GM21526 (cell line): ENCODE data around the gene CH25H.
"Not testable (repeated sequence)": the region's sequence is repeated elsewhere in the genome, so short reads cannot be mapped to it uniquely, and the experiment has no call there.

Source experiments
- ATAC-seq: cut with Tn5 transposase; IDR thresholded peaks from one replicate; pipeline ENCODE4 v1.9.1; 2021; ENCODE audit warnings: moderate library complexity; ENCODE audit not compliant: unreplicated experiment, low FRiP score

The CH25H gene

DNA sequence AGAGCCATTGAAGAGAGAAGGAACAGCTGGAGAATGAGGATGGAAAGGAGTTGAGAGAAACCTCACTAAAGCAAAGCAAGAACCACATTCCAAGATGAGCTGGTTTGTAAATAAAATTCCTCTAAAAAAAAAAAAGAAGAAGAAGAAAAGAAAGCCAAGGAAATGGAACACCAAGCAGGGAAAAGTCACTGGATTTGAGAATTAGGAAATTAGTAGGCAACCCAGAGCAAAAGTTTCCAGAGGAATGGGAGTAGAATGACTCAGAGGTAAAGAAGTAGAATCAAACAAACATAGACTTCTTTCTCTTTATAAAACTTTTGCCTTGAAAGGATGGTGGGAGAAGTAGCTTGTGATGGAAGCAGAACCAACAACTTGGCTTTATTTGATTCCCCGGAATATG lies 3.9 kb downstream of the CH25H start:
- no peak for ATAC-seq

DNA sequence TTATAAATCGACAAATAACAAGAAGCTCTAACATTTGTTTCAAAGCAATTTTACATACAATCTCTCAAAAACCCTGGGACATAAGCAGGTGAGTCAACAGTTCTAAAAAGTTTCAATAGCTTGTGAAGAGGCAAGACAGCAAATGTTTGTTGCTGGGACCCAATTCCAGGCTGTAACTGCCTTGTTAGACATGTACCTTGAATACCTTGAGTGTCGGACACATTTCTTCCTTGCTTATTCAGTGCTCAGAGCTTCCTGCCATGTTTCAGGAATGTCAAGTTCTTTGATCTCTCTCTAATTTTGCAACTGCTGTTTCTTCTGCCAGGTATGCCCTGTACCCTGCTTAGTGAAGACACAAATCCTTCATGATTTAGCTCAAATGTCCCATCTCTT lies 5.1 kb downstream of the CH25H start:
- no peak for ATAC-seq

DNA sequence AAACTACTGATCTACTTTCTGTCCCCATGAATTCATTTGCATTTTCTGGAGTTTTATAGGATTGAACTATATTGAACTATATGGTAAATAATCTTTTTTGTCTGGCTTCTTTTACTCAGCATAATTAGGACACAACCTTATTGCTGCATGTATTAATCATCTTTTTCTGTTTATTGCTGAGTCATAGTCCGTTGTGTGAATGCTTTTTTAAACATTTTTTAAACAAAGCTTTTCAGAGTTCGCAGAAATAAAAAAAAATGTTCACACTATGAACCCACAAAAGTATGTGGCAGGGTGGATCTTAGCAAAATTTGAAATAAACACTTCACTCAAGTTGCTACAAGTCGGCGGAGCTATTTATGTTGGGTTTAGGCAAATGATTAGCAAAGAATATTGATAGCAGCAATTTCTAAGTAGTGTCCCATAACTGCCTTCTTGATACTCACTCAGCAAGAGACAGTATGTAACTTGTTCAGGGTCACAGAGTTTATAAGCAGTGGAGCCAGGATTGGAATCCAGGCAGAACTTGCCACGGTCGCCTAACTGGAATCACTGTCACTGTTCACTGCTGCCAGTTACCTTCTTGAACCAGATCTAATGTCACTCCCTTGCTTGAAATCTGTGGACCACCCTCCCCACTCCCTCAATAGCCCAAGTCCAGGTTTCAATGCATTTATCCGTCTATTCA lies 5.6 kb downstream of the CH25H start:
- ATAC-seq = no peak

DNA sequence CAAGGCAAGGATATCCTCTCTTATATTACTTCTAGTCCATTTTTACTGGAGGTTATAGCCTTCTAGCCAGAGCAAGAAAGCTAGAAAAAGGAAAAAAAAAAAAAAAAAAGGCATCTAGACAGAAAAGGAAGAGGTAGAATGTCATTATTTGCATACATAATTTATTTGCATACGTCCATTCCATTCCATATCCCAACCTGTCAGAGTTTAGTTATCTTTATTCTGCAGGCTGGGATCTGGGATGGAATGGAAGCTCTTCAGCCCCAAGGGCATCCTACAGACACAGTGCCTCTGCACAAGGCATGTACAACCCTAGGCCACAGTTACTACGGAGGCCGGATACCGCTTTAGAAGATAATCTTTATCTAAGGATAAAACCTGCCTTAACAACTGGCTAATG lies 9.6 kb downstream of the CH25H start:
- no peak for ATAC-seq

DNA sequence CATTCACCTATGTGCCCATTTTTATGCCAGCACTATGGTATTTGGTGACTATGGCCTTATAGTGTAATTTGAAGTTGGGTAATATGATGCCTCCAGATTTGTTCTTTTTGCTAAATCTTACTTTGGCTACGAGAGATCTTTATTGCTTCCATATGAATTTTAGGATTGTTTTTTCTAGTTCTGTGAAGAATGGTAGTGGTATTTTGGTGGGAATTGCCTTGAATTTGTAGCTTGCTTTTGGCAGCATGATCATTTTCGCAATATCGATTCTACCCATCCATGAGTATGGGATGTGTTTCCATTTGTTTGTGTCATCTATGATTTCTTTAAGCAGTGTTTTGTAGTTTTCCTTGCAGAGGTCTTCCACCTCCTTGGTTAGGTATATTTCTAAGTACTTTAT lies 15.8 kb downstream of the CH25H start:
- ATAC-seq = not testable (repeated sequence)

DNA sequence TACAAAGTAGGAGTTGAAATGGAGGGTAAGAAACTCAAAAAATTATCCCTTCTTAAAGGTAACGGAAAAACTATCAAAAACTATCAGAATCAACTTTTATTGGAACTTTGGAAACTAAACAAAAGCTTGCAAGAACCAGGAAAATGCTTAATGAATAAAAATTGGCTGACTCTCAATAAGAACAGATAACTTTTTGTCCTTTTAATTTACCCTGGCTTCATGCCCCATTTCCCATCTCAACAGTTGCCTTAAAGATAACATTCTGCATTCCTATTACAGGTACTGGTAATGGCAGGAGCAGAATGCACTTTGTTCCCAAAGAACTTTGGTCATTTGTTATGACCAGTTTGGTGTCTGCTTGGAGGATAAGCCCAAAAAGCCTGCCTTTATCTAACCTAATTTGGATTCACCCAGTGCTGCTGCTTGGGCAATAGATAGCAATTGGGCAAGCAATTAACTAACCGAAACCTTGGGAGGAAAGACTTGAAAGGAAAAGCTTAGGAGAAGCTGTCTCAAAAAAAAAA lies 17.8 kb downstream of the CH25H start:
- ATAC-seq = no peak

DNA sequence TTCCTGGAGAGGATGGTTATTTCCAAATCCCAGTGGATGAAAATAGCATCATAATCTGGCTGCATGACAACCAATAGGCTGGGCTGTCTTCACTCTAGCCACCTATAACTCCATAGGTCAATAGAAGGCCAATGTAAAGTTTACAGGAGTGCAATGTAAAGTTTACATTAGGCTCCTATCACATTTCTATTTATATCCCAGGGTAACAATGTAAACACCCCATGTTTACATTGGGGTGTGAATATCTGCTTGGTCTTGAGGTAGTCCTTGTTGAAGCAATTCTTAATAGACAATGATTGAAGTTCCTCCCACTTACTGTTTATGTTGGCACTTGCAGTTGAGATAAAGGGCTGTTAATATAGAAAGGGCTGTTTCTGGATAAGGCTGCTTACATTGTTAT lies 21.5 kb downstream of the CH25H start:
- ATAC-seq = no peak

DNA sequence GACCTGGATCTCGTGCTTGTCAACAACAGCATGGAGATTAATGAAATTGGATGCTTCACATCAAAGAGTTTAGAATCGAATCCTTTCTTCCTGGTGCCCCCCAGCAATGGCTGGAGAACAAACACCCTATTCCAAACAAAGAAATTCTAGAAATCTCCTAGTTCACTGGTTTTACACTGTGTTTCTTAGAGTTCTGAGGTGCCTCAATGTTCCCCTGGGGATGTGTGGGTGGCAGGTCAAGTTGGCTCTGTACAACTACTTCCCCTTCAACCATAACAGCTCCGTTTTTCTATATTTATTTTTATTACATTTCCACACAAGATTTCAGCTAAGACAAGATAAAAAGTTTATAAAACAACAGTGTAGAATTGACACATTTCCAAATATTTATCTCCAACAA lies 22.5 kb downstream of the CH25H start:
- no peak for ATAC-seq

DNA sequence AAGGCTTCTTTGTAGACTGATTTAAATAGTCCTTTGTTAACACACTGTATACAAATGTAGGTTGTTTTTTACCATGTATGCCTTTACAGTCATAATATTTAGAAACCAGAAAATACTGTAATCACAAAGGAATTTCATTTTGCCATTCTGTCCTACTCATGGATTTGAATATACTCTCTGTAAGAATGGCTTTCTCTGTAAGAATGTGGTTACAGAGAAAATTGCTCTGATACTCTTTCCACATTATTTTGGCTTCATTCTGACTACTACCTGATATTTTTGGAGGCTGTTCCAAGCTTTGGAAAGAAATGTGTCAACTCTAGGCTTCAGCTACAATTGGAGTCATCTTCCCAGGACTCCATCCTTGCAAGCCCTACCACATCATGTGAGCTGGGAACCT lies 23.5 kb downstream of the CH25H start:
- no peak for ATAC-seq

DNA sequence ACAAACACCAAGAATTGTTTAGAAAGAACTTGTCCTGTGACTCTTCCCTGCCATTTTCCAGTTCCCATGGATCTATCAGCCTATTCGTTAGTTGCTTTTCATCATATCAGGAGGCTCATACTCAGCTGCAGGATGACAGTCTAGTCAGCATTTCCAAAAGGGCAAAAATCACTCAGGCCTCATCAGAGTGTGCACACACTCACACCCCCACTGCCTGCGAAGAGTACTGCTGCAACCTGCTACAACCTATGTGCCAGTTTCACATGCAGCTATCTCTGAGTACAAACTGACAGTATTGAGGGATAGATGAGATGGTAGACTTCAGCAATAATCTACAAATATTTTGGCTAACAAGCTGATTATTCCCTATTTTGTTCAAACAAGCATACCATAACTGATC lies 24.2 kb downstream of the CH25H start:
- ATAC-seq = no peak

DNA sequence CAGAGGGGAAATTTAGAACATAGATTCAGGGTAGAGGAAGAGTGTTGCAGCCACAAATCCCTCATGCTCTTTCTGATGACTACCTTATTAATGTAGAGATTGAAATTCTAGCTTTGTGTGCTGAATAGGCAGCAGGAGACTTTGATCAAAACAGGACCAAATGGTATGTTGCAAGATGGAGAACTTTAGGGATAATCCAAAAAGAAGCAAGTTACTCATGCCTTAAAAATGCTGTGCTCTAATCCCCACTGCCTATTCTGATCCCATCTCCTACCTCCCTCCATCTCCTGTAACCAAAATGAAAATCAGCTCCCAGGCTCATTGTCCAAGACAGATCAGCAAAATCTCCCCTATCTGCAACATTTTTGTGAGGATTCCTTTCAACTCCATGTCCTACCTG lies 31.3 kb downstream of the CH25H start:
- no peak for ATAC-seq

DNA sequence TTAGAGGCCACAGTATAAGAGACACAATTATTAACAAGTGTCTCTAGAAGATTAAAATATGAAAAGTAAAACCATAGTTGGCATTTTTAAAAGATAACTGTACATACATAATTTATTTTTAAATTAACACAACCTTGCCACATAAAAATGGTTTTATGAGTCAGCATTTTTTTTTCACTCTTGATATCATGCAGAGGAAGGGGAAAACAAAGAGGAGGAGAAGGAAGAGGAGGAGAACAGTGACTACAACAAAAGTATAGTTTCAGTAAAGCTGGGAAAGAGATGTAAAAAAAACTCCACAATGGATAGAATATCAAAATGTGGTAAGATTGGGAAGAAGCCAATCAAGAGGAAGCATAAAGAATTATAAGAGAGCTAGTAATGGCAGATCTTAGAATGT lies 34.0 kb downstream of the CH25H start:
- no peak for ATAC-seq

DNA sequence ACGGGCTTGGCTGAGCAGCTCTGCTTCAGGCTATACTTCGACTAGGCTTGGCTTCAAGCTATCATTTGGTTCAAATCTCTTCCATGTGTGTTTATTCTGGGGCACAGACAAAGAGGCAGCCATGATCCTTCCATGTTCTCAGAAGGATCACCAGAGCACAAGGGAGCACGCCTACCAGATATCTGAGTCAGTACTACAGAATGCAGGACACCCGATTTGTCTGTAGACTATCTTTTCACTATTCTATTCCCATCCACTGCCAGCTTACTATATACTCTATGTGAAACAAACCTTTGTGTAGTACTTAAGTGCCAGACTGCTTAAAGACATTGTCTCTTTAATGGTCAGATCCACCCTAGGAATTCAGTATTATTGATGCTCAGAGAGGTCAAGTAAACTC lies 35.1 kb downstream of the CH25H start:
- no peak for ATAC-seq

DNA sequence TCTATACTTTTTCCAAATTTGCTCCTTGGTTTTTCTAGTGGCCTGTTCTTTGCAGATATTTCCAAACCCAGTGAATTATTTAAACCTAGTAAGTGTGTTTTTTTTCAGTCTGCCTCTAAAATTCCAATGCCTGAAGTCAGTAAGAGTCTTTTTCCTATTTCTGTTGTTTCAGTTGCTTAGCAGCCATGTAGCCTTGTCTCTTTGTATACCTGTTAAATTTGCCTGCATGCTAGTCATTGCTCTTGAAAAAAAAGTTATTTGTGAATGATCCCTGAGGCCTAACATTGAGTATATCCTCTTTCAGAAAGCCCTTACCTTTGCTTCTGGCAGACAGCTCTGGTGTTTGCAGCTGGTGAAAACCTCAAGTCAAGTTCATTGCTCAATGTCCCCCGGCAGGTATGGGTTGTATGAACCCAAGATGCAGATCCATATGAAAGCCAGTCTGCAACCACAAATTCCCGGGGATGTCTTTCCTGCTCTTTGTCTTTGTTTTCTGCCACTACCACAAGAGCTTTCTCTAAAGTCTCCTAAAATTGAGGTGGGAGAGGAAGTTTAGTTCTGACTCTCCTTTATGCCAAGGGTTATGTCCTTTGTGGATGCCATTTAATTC lies 35.7 kb downstream of the CH25H start:
- ATAC-seq = no peak

DNA sequence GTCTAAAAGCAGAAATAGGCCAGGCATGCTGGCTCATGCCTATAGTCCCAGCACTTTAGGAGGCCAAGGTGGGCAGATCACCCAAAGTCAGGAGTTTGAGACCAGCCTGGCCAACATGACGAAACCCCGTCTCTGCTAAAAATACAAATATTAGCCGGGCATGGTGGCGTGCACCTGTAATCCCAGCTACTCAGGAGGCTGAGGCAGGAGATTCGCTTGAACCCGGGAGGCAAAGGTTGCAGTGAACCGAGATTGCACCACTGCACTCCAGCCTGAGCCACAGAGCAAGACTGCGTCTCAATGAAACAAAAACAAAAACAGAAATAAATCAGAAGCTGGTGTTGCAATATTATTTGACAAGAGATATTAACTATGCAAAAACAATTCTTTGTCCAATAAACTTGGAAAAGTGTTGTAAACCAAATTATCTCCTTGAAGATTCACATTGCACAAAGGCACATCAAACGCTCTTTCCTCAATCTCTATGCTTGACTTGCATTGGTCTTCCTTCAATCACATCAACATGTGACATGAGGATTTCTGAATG lies 38.7 kb downstream of the CH25H start:
- not testable (repeated sequence) for ATAC-seq

DNA sequence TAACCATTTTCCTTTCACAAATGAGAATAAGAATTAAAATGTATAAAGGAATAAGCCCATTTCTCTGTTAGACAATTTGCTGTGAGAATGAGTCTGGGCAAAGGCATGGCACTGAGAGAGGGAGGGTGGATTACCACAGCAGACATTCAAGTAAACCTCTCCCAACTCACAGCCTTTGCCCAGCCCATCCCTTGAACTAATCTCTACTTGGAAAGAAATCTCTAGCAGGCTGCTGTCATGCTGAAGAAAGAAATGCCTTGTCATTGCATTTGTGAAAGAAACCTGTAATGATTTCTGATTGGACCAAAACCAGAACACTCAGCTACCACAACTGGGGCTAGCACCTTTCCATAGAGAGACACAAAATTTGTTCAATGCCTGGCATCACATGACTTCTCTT lies 39.2 kb downstream of the CH25H start:
- ATAC-seq = no peak

DNA sequence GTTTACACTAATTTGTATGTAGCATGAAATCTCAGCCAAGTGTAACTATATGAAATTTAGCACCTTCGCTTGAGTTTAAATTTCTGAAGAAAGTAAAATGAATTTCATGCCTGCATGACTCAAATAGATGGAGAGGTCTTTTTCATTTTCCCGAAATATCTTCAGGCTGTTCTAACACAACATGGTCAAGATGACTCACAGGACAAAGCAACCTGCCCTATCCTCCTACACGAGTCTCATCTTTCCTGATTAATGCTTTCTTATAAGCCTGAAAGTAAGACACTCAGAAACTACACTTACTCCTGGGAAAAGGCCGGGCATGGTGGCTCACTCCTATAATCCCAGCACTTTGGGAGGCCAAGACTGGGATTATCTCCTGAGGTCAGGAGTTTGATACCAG lies 41.2 kb downstream of the CH25H start:
- no peak for ATAC-seq

DNA sequence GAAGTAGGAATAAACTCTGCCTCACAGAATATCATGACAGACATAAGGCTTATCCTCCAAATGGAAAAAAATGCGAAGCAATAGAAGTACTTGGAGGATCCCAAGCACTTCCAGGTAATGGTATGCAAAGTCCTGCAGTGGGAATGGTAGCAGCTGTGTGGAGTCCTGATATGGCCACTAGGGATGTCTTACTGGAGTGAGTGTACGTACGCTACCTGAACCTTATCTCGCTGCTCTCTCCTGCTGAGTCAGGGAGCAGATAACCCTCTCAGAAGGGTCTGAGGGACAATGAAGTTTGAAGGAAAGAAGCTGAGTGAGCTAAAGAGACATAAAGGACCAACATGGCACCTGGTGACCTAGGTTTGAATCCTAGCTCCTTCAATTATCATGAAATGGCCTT lies 42.2 kb downstream of the CH25H start:
- ATAC-seq = no peak

DNA sequence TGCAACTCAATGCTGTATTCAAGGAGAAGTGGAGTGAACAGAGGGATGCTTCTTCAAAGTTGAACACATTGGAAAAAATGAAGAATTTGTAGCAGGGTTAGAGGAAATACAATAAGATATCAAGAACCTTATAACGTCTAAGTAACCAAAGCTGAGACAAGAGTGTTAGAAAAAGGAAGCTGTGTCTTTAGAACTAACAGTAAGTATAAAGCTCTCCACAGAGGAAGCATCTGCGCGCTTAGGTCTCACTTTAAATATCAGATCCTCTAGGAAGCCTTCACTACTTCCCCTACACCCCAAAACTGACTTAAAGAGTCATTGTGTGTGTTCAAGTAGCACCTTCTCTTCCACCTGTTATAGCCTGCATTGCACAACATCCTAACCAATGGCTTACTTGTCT lies 43.0 kb downstream of the CH25H start:
- no peak for ATAC-seq

DNA sequence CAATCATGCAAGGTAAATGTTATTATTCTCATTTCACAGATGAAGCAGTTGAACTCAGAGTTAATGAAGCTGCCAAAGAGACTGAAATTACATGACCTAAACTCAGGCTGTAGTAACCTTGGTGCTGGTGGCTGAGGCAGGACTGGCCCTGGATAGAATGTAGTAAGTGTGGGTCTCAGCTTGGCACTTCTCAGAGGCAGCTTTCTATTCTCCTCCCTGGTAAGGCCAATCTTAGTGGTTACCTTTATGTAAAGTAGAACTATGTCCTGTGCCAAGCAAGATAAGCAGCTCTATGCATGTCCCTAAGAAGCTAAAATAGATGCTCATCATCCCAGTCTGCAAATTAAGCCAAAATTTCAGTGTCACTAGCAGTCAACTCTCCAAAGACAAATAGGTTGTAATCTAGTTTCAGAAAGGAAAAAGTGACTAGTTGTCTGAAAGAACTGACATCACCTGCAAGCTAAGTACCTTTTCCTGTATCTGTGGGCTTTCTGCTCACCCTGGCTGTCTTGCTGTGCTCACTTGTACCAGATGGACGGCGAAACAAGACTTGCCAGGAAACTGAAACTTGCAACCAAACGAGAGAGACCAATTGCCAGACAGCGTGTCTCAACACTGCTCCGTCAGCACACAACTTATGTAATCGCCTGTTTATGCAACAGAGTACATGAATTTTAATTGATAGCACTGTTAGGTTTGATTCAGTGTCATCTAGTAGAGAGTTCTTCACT lies 43.7 kb downstream of the CH25H start:
- ATAC-seq = peak; percentile 98

DNA sequence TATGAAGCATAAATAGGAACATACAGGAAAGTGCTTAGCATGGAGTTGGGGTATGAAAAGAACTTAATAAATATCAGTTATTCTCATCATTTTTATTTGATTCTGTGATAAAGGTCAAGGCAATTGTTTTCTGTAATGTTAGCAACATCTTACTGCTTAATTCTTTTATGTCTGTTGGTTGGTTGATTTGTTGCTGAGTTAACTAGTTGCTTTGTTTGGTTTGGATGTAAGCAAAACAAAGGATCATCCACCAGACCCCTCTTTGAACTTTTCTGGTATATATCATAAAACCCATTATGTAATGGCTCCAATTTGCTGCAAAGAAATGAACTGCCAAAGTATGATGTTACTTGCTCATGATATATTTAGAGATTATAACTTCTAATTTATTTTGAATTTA lies 44.5 kb downstream of the CH25H start:
- no peak for ATAC-seq

DNA sequence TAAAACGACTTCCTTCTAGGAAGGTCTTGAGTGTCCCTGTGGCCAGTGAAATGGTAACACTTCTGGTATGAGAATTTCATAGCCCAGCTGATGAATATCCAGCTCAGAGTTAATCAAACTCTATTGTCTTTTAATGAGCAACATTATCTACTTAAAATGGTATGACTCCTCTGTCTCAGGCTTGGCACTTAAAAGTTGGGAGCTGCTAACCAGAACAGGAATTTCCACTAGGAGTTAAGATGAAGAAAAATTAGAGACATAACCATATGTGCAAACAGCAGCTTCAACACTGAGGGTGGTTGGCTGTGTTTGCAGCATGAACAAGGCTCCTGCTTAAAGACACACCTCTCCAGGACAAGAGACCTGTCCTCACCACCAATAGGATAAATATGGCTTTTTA lies 46.8 kb downstream of the CH25H start:
- ATAC-seq = no peak
